SK-N-SH treated with all-trans-retinoic acid at 6 μM for 48 hours (cell line): ENCODE data around the gene LCE1D.
A peak's percentile ranks its signal among the peaks of the same experiment; 100 is the strongest.

Experiments used
- ATAC-seq: fragments of 200-7000 bp; cut with Tn5 transposase; 3 replicates; pipeline ENCODE4 v1.9.1; 2020; ENCODE audit warnings: mild to moderate bottlenecking, moderate library complexity
- ARNTL ChIP-seq: fragments of 450-650 bp; formaldehyde crosslinking; IDR thresholded peaks from 2 replicates; pipeline ENCODE4 v1.5.0; 2020; ENCODE audit warnings: low read depth, mild to moderate bottlenecking, moderate library complexity, borderline replicate concordance
- BACH2 ChIP-seq: fragments of 250-450 bp; sonication (Bioruptor Pico); IDR thresholded peaks from 2 replicates; pipeline ENCODE4 v1.9.0; 2021; ENCODE audit warnings: mild to moderate bottlenecking, borderline replicate concordance
- CREB5 ChIP-seq: fragments of 250-450 bp; sonication (Bioruptor Pico); IDR thresholded peaks from 2 replicates; pipeline ENCODE4 v1.5.1; 2020; ENCODE audit warnings: low read depth, mild to moderate bottlenecking, moderate library complexity
- CSRNP3 ChIP-seq: fragments of 250-450 bp; sonication (Bioruptor Pico); IDR thresholded peaks from 2 replicates; pipeline ENCODE4 v1.5.1; 2021; ENCODE audit warnings: mild to moderate bottlenecking, moderate library complexity
- ESRRG ChIP-seq: fragments of 250-450 bp; sonication (Bioruptor Pico); IDR thresholded peaks from 2 replicates; pipeline ENCODE4 v1.6.1; 2021; ENCODE audit warnings: mild to moderate bottlenecking
- GLIS3 ChIP-seq: fragments of 250-450 bp; sonication (Bioruptor Pico); IDR thresholded peaks from 2 replicates; pipeline ENCODE4 v1.5.0; 2020; ENCODE audit warnings: mild to moderate bottlenecking, moderate library complexity
- ISL1 ChIP-seq: fragments of 250-450 bp; sonication (Bioruptor Pico); IDR thresholded peaks from 2 replicates; pipeline ENCODE4 v2.1.2; 2022; ENCODE audit warnings: mild to moderate bottlenecking, moderate library complexity
- OSR1 ChIP-seq: fragments of 250-450 bp; sonication (Bioruptor Pico); IDR thresholded peaks from 2 replicates; pipeline ENCODE4 v1.8.0; 2022; ENCODE audit warnings: moderate library complexity, mild to moderate bottlenecking, inconsistent platforms
- PATZ1 ChIP-seq: fragments of 250-450 bp; sonication (Bioruptor Pico); IDR thresholded peaks from 2 replicates; pipeline ENCODE4 v1.8.0; 2020; ENCODE audit warnings: mild to moderate bottlenecking, moderate library complexity, borderline replicate concordance
- RARB ChIP-seq: fragments of 250-450 bp; sonication (Bioruptor Pico); IDR thresholded peaks from 2 replicates; pipeline ENCODE4 v1.8.0; 2021; ENCODE audit warnings: mild to moderate bottlenecking, moderate library complexity
- SNAI2 ChIP-seq: fragments of 250-450 bp; sonication (Bioruptor Pico); IDR thresholded peaks from 2 replicates; pipeline ENCODE4 v1.5.0; 2020; ENCODE audit warnings: mild to moderate bottlenecking, moderate library complexity
- TCF4 ChIP-seq: fragments of 250-450 bp; sonication (Bioruptor Pico); IDR thresholded peaks from 2 replicates; pipeline ENCODE4 v1.8.0; 2021; ENCODE audit warnings: mild to moderate bottlenecking, moderate library complexity, borderline replicate concordance
- TOX ChIP-seq: fragments of 250-450 bp; sonication (Bioruptor Pico); IDR thresholded peaks from 2 replicates; pipeline ENCODE4 v1.8.0; 2021; ENCODE audit warnings: mild to moderate bottlenecking, moderate library complexity, borderline replicate concordance
- TSHZ2 ChIP-seq: fragments of 250-450 bp; sonication (Bioruptor Pico); IDR thresholded peaks from 2 replicates; pipeline ENCODE4 v1.5.0; 2020; ENCODE audit warnings: mild to moderate bottlenecking, moderate library complexity
- ZC3H10 ChIP-seq: fragments of 250-450 bp; sonication (Bioruptor Pico); IDR thresholded peaks from 2 replicates; pipeline ENCODE4 v1.5.1; 2021; ENCODE audit warnings: mild to moderate bottlenecking, moderate library complexity
- ZFP3 ChIP-seq: fragments of 250-450 bp; sonication (Bioruptor Pico); IDR thresholded peaks from 2 replicates; pipeline ENCODE4 v1.5.0; 2020; ENCODE audit warnings: mild to moderate bottlenecking, moderate library complexity
- ZFP30 ChIP-seq: fragments of 450-650 bp; formaldehyde crosslinking; IDR thresholded peaks from 2 replicates; pipeline ENCODE4 v1.5.0; 2022; ENCODE audit warnings: mild to moderate bottlenecking, moderate library complexity
- ZNF565 ChIP-seq: fragments of 450-650 bp; formaldehyde crosslinking; conservative IDR thresholded peaks from 2 replicates; pipeline ENCODE4 v1.5.0; 2020; ENCODE audit warnings: low read depth, mild to moderate bottlenecking, moderate library complexity
- ZNF70 ChIP-seq: fragments of 450-650 bp; formaldehyde crosslinking; IDR thresholded peaks from 2 replicates; pipeline ENCODE4 v1.5.0; 2020; ENCODE audit warnings: mild to moderate bottlenecking, moderate library complexity
- ZNF8 ChIP-seq: fragments of 450-650 bp; formaldehyde crosslinking; IDR thresholded peaks from 2 replicates; pipeline ENCODE4 v1.5.0; 2020; ENCODE audit warnings: mild to moderate bottlenecking, moderate library complexity

The LCE1D gene

GRCh38 chr1:152783095-152783494, 13.4 kb upstream of the LCE1D start:
- no peak for ATAC-seq
- TF ChIP-seq GLIS3 (CRISPR knock-in tag): no peak
- TF ChIP-seq ZFP3 (CRISPR knock-in tag): no peak
- TF ChIP-seq ISL1: no peak
- no peak for TF ChIP-seq ARNTL
- TF ChIP-seq ZC3H10: no peak
- TF ChIP-seq ZNF70 (CRISPR knock-in tag): no peak
- no peak for TF ChIP-seq TSHZ2 (CRISPR knock-in tag)

GRCh38 chr1:152786077-152786476, 10.4 kb upstream of the LCE1D start, which contains the start of gene LCE1E:
LCE1E (plus strand) TSS chr1:152786257; CDS start chr1:152787300, 1,043 bp downstream.
- TF ChIP-seq CSRNP3 (CRISPR knock-in tag) (no peak), GLIS3 (CRISPR knock-in tag) (no peak), ZC3H10 (no peak), ZNF565 (CRISPR knock-in tag) (no peak), TCF4 (no peak), RARB (CRISPR knock-in tag) (no peak), TOX (CRISPR knock-in tag) (no peak), PATZ1 (CRISPR knock-in tag) (no peak), ZFP3 (CRISPR knock-in tag) (no peak)
- 0 out of 3 replicates have a peak, but pooled peaks have one; percentile 24 for ATAC-seq

GRCh38 chr1:152795686-152796085, 835 bp upstream of the LCE1D start:
- TF ChIP-seq BACH2 (CRISPR knock-in tag): no peak
- no peak for TF ChIP-seq ZNF8 (CRISPR knock-in tag)
- no peak for TF ChIP-seq ZNF565 (CRISPR knock-in tag)
- no peak for TF ChIP-seq TSHZ2 (CRISPR knock-in tag)
- TF ChIP-seq SNAI2 (CRISPR knock-in tag): no peak
- no peak for TF ChIP-seq OSR1 (CRISPR knock-in tag)
- no peak for TF ChIP-seq TCF4
- TF ChIP-seq ARNTL: no peak
- no peak for TF ChIP-seq PATZ1 (CRISPR knock-in tag)
- ATAC-seq: no peak

- no peak for ATAC-seq
- TF ChIP-seq TOX (CRISPR knock-in tag) (no peak), PATZ1 (CRISPR knock-in tag) (no peak), OSR1 (CRISPR knock-in tag) (no peak), ZFP30 (CRISPR knock-in tag) (no peak), ZNF8 (CRISPR knock-in tag) (no peak), GLIS3 (CRISPR knock-in tag) (no peak), CREB5 (CRISPR knock-in tag) (no peak), RARB (CRISPR knock-in tag) (no peak), ESRRG (no peak), ISL1 (no peak), ZC3H10 (no peak), ZFP3 (CRISPR knock-in tag) (no peak), ZNF70 (CRISPR knock-in tag) (no peak)
Measured at GRCh38 chr1:152801333-152801732, 4.8 kb downstream of the LCE1D start.
